GM18951 (cell line): ENCODE measurements around the gene HAP1.

Source experiments
- POLR2A ChIP-seq: IDR thresholded peaks from 4 replicates; pipeline ENCODE4 v1.6.1; 2011; ENCODE audit warnings: mild to moderate bottlenecking; ENCODE audit not compliant: insufficient read length, insufficient read depth; ENCODE audit errors: extremely low read depth
- in situ Hi-C: fragments of 300-500 bp; cut with MboI; formaldehyde crosslinking; loops from one replicate; pipeline ENCODE4 v1.12.0; 2022; ENCODE audit warnings: low sequenced_read_pairs, mixed read lengths, inconsistent platforms; ENCODE audit not compliant: unreplicated experiment

The HAP1 gene

GRCh38 chr17:41731836-41732235, 2.6 kb downstream of the HAP1 start:
- no peak for TF ChIP-seq POLR2A
- in situ Hi-C loops, result no loop called here

DNA sequence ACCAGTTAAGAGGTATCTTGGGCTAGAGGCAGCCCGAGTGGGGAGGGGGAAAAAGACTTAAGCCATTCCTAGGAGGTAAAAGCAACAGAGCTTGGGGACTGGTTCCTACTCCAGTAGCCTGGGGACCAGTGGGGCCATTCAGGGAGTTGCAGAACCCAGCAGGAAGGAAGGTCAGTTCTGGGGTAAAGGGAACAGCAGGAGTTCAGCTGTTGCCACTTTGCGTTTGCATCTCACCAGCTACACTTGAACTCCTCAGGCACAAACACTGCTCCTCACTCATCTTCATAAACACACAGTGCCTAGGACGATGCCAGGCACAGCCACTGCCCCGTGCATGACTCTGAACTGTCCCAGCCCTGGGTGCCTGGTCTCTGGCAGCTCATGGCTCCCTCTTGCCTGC, 4.0 kb downstream of the HAP1 start:
- in situ Hi-C loops, result no loop called here

DNA sequence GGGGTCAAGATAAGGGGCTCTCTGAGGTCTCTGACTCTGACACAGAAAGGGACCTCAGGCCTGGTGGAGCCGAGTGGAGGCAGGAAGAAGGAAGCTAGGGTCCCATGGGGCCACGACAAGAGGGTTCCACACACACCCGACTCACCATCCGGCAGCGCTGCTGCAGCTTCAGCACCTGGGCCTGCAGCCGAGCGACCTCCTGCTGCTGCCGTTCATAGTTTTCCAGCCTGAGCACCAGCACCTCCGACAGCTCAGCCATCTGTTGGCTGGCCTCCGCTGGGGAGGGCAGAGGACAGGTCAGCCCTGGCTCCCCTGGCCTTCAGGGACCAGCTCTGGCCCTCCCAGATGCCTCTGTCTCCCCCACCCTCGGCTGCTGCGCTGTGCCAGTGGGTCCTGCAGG, 6.4 kb downstream of the HAP1 start:
- in situ Hi-C loops, result no loop called here
- TF ChIP-seq POLR2A, result no peak

More for the DNA sequence above, 4.0 kb downstream of the HAP1 start:
- no peak for TF ChIP-seq POLR2A

DNA sequence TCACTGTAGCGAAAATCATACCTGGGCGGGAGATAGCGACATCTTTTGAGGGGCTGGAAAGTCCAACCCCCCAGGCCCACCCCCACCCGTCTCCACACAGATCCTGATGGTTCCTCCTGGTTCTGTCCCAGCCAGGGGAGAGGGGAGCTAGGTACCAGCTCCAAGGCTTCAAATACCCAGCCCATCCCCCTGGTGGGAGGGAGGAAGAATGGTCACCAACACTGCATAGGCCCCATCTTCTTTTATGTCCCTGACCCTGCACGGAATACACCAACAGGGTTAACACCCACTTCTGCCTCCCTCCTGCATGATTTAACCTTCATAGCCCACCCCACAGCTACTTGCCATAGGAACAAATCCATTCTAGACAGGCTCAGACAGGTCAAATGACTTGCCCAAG, 9.3 kb downstream of the HAP1 start:
- in situ Hi-C loops, result no loop called here

DNA sequence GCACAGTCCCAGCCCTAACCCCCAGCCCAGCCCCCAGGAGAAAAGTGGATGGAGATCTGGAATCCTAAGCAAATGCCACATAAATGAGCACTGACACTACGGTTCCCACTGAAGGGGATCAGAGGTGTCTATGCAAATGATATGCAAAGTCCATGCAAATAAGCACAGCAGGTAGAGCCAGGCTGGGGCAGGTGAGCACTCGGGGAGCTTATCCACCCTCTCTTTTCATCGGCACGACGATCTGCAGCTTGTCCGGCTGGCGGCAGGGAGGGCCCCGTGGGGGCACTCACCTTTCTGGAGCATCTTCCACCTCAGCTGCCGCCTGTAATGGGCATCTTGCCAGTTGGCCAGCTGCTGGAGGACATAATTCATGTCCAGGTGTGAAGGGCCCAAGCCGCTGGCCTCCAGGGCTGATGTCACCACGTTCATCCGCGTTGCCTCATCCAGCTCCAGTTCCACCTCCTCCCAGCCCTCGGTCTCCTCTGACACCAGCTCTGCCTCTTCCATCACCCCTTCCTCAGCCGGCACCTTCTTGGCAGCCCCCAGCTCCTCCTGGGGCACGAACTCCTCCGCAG, 9.9 kb downstream of the HAP1 start:
- no peak for TF ChIP-seq POLR2A
- in situ Hi-C loops, result no loop called here

More for the DNA sequence above, 9.3 kb downstream of the HAP1 start:
- no peak for TF ChIP-seq POLR2A

GRCh38 chr17:41723801-41724475, 10.5 kb downstream of the HAP1 start:
- no peak for TF ChIP-seq POLR2A
- in situ Hi-C loops, result no loop called here

DNA sequence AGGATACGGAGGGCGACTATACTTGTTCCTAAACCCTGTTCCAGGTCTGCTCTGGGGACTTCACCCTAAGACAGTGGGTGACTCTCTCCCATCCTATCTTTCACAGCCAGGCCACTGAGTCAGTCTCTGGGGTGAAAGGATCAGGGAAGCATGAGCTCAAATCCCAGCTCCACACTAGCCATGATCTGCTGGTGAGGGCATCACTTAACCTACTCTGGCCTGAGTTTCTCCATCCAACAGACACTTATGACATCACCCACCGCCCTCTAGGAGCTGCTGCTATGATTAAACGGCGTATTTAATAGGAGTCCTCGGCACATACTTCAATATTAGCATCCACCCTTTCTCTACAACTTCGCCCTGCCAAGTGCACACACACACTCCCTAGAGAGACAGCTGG, 12.2 kb downstream of the HAP1 start:
- in situ Hi-C loops, result no loop called here
- no peak for TF ChIP-seq POLR2A

GRCh38 chr17:41718287-41718645, 16.2 kb downstream of the HAP1 start:
- in situ Hi-C loops, result no loop called here
- no peak for TF ChIP-seq POLR2A

DNA sequence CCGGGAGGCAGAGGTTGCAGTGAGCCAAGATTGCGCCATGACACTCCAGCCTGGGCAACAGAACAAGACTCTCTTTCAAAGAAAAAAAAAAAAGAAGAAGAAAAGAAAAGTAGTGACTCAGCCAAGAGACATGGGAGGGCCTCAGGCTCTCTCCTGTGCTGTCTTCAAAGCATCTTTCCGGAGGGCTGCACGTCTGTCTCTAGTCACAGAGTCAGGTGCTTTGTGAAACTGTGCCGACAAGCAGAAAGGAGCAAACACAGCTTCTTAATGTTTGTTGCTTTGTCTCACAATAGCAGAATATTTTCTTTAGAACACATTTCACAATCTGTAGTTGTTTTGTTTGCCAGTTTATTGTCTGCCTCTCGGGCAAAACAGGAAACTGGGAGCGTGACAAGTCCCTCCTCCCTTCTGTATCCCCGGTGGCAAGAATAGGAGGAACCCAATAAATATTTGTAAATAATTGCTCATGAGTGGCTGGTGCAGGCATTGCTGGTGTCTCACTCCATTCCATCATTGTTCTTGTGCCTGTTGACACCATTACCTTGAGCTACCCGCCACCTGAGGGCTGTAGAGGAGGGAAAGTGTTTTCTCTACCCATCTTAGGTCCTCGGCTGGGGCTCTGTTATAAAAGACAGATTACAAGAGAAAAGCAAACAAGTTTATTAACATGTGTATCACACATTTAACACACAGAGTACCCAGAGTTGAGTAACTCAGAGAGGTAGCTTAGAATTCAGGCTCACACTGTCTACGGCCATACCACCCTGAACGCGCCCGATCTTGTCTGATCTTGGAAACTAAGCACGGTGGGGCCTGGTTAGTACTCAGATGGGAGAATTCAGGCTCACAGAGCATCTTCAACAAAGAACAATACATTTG, 16.8 kb downstream of the HAP1 start:
- in situ Hi-C loops, result no loop called here
- no peak for TF ChIP-seq POLR2A

DNA sequence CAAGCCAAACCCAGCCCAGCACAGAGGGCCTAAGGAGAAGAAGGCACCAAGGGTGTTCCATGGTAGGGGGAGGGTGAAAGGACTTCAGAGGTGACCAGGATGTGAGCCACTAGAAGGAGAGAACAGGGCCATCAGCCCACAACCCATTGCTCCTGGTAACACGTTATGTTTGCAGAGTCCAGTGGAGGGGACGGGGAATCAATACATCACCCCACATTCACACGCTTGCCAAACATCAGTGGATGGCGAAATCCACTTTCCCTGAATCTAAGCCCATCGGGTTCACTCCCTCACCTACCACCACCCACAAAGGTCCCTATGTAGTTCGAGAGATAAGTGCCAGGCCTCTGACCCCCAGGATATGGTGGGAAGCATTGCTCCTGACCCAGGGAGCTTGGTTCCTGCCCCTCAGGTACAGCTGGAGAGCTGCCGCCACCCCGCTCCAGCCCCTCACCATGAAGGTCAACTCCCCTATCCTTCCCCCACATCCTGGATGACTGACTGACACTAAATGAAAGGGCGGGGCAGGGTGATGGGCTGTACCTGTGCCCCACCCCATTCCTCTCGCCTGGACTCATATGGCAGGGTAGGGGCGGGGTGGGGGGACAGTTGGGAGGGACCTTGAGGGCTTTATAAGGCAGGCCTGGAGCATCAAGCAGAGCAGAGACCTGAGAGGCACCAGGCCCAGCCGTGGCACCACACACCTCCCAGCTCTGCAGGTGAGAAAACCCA, 22.6 kb downstream of the HAP1 start, which contains the start of gene GAST:
GAST (plus strand) TSS at position 663 of the 732 bp plus-strand sequence. CDS start 3,106 bp downstream, outside the sequence.
- TF ChIP-seq POLR2A, result no peak
- in situ Hi-C loops, result no loop called here

DNA sequence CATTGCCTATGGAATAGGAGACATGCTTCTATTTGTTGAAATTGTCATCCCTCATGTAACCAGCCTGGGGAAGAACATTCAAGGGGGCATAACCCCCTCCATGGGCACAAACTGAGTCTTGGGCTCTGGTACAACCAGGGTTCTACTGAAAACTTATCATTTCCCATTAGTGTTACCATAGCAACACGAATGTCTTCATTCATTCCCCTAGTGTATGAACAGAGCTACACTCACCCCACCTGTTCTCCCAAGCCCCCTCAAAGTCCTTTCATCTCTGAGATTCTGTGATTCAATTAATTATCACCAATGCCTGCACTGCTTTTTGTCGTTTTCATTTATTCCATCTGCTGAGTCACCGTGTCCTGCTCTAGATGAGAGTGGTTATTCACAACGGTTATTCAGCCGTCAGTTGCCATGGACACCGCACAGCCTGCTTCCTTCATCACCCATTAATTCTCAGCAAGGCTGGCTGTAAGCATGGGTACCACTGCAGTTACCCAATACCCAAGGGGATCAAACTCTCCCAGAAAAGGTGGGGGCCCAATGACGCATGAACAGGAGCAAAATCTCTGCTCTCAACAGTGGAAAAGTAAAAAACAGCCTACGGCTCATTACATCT, 23.9 kb downstream of the HAP1 start:
- in situ Hi-C loops, result no loop called here
- TF ChIP-seq POLR2A, result no peak

- in situ Hi-C loops, result no loop called here
- TF ChIP-seq POLR2A, result no peak
Observed at GRCh38 chr17:41707803-41708669, 26.4 kb downstream of the HAP1 start.
